Mesodermal cell (in vitro differentiated cells): ENCODE results near the gene EBF4.
"Not testable (repeated sequence)": the region's sequence is repeated elsewhere in the genome, so short reads cannot be mapped to it uniquely, and the experiment has no call there.

Experiments
- H3K27ac ChIP-seq: 2 replicates; pipeline ENCODE4 v1.7.0; 2013; ENCODE audit warnings: mild to moderate bottlenecking, low read depth, low read length, moderate library complexity; ENCODE audit not compliant: severe bottlenecking
- H3K36me3 ChIP-seq: 2 replicates; pipeline ENCODE4 v1.7.1; 2013; ENCODE audit warnings: mild to moderate bottlenecking, low read length, moderate library complexity; ENCODE audit not compliant: control insufficient read depth, insufficient read depth
- H3K4me1 ChIP-seq: one replicate; pipeline ENCODE4 v1.7.1; 2013; ENCODE audit warnings: mild to moderate bottlenecking, low read length; ENCODE audit not compliant: insufficient read depth, control insufficient read depth, poor library complexity, severe bottlenecking
- H3K4me3 ChIP-seq: 2 replicates; pipeline ENCODE4 v1.7.0; 2013; ENCODE audit warnings: low read length, control low read depth, mild to moderate bottlenecking; ENCODE audit not compliant: insufficient read depth, poor library complexity, severe bottlenecking; ENCODE audit errors: extremely low read depth
- H3K9me3 ChIP-seq: 2 replicates; pipeline ENCODE4 v1.7.1; 2013; ENCODE audit warnings: mild to moderate bottlenecking, low read length, moderate library complexity; ENCODE audit not compliant: control insufficient read depth
- WGBS, 2 experiments: methylation state at CpG; one replicate each; pipeline ENCODE4 v1.1.5; 2013; ENCODE audit warnings: missing lambda C conversion rate in 2 of 2; ENCODE audit not compliant: insufficient coverage in 2 of 2; 5-methylcytosine and 5-hydroxymethylcytosine counted together

Gene EBF4

GRCh38 chr20:2680046-2680445, 12.5 kb upstream of the EBF4 start:
- no peak overlapping the region for H3K4me3 ChIP-seq
- no peaks in the 10 kb centered on the region for H3K4me1 ChIP-seq
- 79 to 82% methylated on average over 1 to 2 of the region's 4 CpGs for WGBS, 2 experiments
- H3K27ac ChIP-seq = no peak overlapping the region
- H3K9me3 ChIP-seq = no peaks in the 10 kb centered on the region
- no peaks in the 10 kb centered on the region for H3K36me3 ChIP-seq

GRCh38 chr20:2682040-2682439, 10.5 kb upstream of the EBF4 start:
- not testable (repeated sequence) for H3K4me3 ChIP-seq, H3K9me3 ChIP-seq, H3K4me1 ChIP-seq, H3K27ac ChIP-seq, H3K36me3 ChIP-seq
- 89% methylated on average over 2 to 3 of the region's 3 CpGs for WGBS, 2 experiments

- WGBS, 2 experiments = 80% methylated on average over 1 of the region's 4 CpGs; no CpG with 5 or more reads in 1 of the 2 experiments
- H3K4me3 ChIP-seq, H3K36me3 ChIP-seq, H3K9me3 ChIP-seq, H3K27ac ChIP-seq, H3K4me1 ChIP-seq: not testable (repeated sequence)
These were observed 7.8 kb upstream of the EBF4 start for GRCh38 chr20:2684817-2685216.

GRCh38 chr20:2687514-2687913, 5.1 kb upstream of the EBF4 start:
- 44 to 50% methylated on average over 4 of the region's 6 CpGs for WGBS, 2 experiments
- Histone ChIP-seq H3K27ac (no peak overlapping the region), H3K36me3 (no peaks in the 10 kb centered on the region), H3K4me1 (no peaks in the 10 kb centered on the region), H3K9me3 (no peaks in the 10 kb centered on the region), H3K4me3 (no peak overlapping the region)

GRCh38 chr20:2688041-2688591, 4.5 kb upstream of the EBF4 start:
- Histone ChIP-seq H3K36me3 (no peaks in the 10 kb centered on the region), H3K27ac (no peak overlapping the region), H3K4me1 (no peaks in the 10 kb centered on the region), H3K4me3 (no peak overlapping the region), H3K9me3 (no peaks in the 10 kb centered on the region)
- 12 to 21% methylated on average over 10 to 11 of the region's 18 CpGs for WGBS, 2 experiments

- H3K27ac ChIP-seq = no peak overlapping the region
- no peaks in the 10 kb centered on the region for H3K4me1 ChIP-seq
- H3K36me3 ChIP-seq = no peaks in the 10 kb centered on the region
- no peaks in the 10 kb centered on the region for H3K9me3 ChIP-seq
- H3K4me3 ChIP-seq = no peak overlapping the region
- 79 to 94% methylated on average over 2 to 3 of the region's 3 CpGs for WGBS, 2 experiments
These were observed 2.4 kb upstream of the EBF4 start for GRCh38 chr20:2690213-2690612.

- WGBS, 2 experiments = 76 to 86% methylated on average over 3 to 6 of the region's 6 CpGs
- Histone ChIP-seq H3K4me3 (no peak overlapping the region), H3K36me3 (no peaks in the 10 kb centered on the region), H3K4me1 (peaks cover 1% of the 10 kb centered on the region), H3K9me3 (no peaks in the 10 kb centered on the region), H3K27ac (no peak overlapping the region)
These were observed 1.9 kb upstream of the EBF4 start for GRCh38 chr20:2690718-2691117.

GRCh38 chr20:2691127-2691526, 1.5 kb upstream of the EBF4 start:
- Histone ChIP-seq H3K36me3 (no peaks in the 10 kb centered on the region), H3K9me3 (no peaks in the 10 kb centered on the region), H3K4me1 (peaks cover 3% of the 10 kb centered on the region), H3K27ac (no peak overlapping the region), H3K4me3 (no peak overlapping the region)
- WGBS, 2 experiments = 81 to 87% methylated on average over 7 to 8 of the region's 8 CpGs

GRCh38 chr20:2691663-2692035, 931 bp upstream of the EBF4 start:
- peak overlapping the region; percentile 30 for H3K4me3 ChIP-seq
- H3K4me1 ChIP-seq = peaks cover 3% of the 10 kb centered on the region
- no peak overlapping the region for H3K27ac ChIP-seq
- no peaks in the 10 kb centered on the region for H3K9me3 ChIP-seq
- no peaks in the 10 kb centered on the region for H3K36me3 ChIP-seq
- 51 to 55% methylated on average over 9 to 10 of the region's 10 CpGs for WGBS, 2 experiments

GRCh38 chr20:2692886-2693285, 306 bp downstream of the EBF4 start:
- Histone ChIP-seq H3K27ac (no peak overlapping the region), H3K4me1 (peaks cover 3% of the 10 kb centered on the region), H3K36me3 (no peaks in the 10 kb centered on the region), H3K4me3 (no peak overlapping the region), H3K9me3 (no peaks in the 10 kb centered on the region)
- WGBS, 2 experiments = 0% methylated on average over 19 to 22 of the region's 64 CpGs

GRCh38 chr20:2693286-2694007, 867 bp downstream of the EBF4 start:
- Histone ChIP-seq H3K4me1 (peaks cover 3% of the 10 kb centered on the region), H3K9me3 (no peaks in the 10 kb centered on the region), H3K27ac (no peak overlapping the region), H3K4me3 (peak overlapping the region; percentile 21), H3K36me3 (no peaks in the 10 kb centered on the region)
- WGBS, 2 experiments = 2 to 3% methylated on average over 63 to 71 of the region's 89 CpGs
